Fibroblast of the aortic adventitia (primary cell): Measurements from ENCODE around the gene ASS1. TPM values are rescaled to one million over a fixed set of nuclear protein-coding genes. Genes with fewer than 3 reads are reported as not detected.

Experiments
- DNase-seq: peaks from one replicate; pipeline ENCODE4 v3.0.0-alpha.2; 2010; ENCODE audit warnings: low read depth
- H3K4me3 ChIP-seq: 2 replicates; pipeline ENCODE4 v1.5.1; 2011; ENCODE audit warnings: low read depth, mild to moderate bottlenecking, control low read depth, low read length, moderate library complexity
- CTCF ChIP-seq: IDR thresholded peaks from 2 replicates; pipeline ENCODE4 v1.5.1; 2011; ENCODE audit warnings: mild to moderate bottlenecking, low read length, control low read depth, inconsistent platforms; ENCODE audit not compliant: insufficient read depth
- total RNA-seq: library from RNA; depleted of rRNA; stranded (reverse); fragments of >200 nt; gene quantifications from 2 replicates; pipeline ENCODE4 v1.2.3, GENCODE V29; 2012; ENCODE audit warnings: low replicate concordance

ASS1 gene
- total RNA-seq, 1 donor, result 73.1 TPM

GRCh38 chr9:130518943-130519799 lies 74.4 kb downstream of the ASS1 start:
- no peak overlapping the region for H3K4me3 ChIP-seq
- TF ChIP-seq CTCF, result no peak
- DNase-seq, result no peak

- TF ChIP-seq CTCF, result no peak
- H3K4me3 ChIP-seq, result no peak overlapping the region
- DNase-seq, result no peak
These were observed 75.2 kb downstream of the ASS1 start for GRCh38 chr9:130519927-130520326.

DNA sequence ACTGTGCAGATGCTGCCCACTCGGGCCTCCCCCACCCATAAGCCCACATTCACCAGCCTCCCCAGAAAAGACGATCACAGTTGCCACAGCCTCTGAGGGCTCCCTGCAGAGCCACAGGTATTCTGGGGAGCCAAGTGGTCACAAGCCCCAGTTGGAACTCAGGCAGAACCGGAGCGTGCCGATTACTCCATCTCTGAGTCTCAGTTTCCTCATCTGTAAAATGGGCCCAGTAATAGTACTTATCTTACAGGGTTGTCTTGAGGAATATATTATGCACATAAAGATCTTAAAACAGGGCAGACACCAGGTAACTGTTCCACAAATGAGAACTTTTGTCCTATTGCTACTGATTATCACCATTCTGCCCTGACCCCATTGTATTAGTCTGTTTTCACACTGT lies 77.0 kb downstream of the ASS1 start:
- TF ChIP-seq CTCF, result no peak
- DNase-seq, result no peak
- no peak overlapping the region for H3K4me3 ChIP-seq

DNA sequence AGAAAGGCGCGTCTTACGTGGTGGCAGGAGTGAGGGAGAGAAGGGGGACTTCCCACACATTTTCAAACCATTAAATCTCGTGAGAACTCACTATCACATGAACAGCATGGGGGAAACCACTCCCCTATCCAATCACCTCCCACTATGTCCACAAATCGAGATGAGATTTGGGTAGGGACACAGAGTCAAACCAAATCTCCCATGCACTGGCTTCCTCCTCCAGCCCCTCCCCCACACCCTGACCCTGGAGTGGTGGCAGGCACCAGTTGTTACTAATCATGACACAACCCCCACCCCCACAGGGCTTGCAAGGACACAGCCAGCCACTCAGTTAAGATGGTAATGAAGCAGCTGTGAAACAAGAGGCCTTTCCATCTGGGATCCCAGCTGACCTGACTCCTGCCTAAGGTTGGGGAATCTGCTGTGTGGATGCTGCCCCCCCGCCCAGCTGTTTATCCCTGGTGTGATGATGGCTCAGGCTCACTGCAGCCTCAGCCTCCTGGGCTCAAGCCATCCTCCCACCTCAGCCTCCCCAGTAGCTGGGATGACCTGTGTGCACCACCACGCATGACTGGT lies 77.6 kb downstream of the ASS1 start:
- no peak for TF ChIP-seq CTCF
- DNase-seq, result no peak
- no peak overlapping the region for H3K4me3 ChIP-seq

GRCh38 chr9:130523921-130524320 lies 79.2 kb downstream of the ASS1 start:
- H3K4me3 ChIP-seq, result no peak overlapping the region
- TF ChIP-seq CTCF, result no peak
- no peak for DNase-seq

DNA sequence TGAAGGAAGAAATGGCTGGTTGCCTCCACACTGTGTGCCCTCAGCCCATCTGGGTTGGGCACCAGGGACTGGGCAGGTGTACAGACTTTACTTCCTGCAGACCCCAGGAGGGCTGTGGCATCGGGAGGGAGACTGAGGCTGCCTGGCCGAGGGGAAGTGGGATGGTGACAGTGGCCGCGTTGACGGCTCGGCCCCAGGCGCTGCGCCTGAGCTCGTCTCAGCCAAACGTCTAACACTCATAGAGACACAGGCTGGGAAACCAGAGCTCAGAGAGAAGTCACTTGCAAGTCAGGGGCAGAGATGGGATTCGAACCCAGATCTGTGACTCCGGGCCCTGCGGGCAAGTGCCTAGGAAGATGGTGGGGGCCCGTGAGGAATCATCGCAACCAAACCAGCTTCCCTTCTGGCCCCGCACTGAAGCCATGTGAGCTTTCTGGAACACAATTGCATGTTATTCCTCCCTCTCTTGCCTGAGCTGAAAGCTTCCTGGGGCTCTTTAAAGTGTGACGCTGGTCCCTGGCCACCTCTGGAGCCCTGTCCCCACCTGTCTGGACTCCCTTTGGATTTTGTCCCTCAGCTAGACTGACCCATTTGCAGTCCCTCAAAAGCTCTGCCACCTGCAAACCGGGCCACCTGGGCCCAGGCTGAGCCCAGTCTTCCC lies 81.6 kb downstream of the ASS1 start:
- no peak for DNase-seq
- TF ChIP-seq CTCF, result no peak
- H3K4me3 ChIP-seq, result no peak overlapping the region
